ENCODE data around the gene KCNIP1.

Gene KCNIP1

DNA sequence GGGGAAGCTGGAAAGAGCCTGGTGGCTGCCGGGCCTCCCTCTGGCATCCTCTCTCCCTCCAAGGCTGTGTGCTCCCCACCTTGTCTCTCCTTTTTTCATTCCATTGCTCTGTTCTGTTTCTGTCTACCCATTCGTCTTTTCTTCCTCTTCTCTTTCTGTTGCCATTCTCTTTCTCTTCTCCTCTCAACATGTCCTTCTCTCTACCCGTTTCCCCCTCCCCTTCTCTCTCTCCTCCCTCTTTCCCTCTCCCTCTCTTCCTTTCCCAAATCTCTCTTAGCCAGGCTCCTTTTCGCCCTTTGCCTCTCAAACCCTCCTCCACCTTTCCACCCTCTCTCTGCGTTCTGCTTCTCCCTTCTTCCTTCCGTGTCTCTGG is 19.4 kb upstream of the KCNIP1 start:
- Histone ChIP-seq H3K9ac (ENCODE audit: low read depth, low read length) (no peak overlapping the region), H3K9me3 (ENCODE audit: insufficient read depth, low read depth, low read length) (no peaks in the 10 kb centered on the region), H3K27me3 (ENCODE audit: insufficient read depth, low read length) (no peaks in the 10 kb centered on the region), H3K4me1 (ENCODE audit: insufficient read depth, low read length) (no peaks in the 10 kb centered on the region), H3K4me3 (ENCODE audit: low read length) (no peak overlapping the region), H3K36me3 (ENCODE audit: insufficient read depth, low read length) (no peaks in the 10 kb centered on the region), H3K27ac (ENCODE audit: low read depth, low read length) (no peak overlapping the region)
- WGBS = 79% methylated on average over 6 of the region's 6 CpGs

- WGBS = 95% methylated on average over 12 of the region's 12 CpGs
- Histone ChIP-seq H3K9me3 (ENCODE audit: insufficient read depth, low read depth, low read length) (no peaks in the 10 kb centered on the region), H3K27ac (ENCODE audit: low read depth, low read length) (no peak overlapping the region), H3K4me1 (ENCODE audit: insufficient read depth, low read length) (no peaks in the 10 kb centered on the region), H3K9ac (ENCODE audit: low read depth, low read length) (no peak overlapping the region), H3K36me3 (ENCODE audit: insufficient read depth, low read length) (no peaks in the 10 kb centered on the region), H3K4me3 (ENCODE audit: low read length) (no peak overlapping the region), H3K27me3 (ENCODE audit: insufficient read depth, low read length) (no peaks in the 10 kb centered on the region)
Observed at GRCh38 chr5:170484847-170485615, 18.8 kb upstream of the KCNIP1 start.

GRCh38 chr5:170485616-170485911 is 18.3 kb upstream of the KCNIP1 start:
- Histone ChIP-seq H3K9ac (ENCODE audit: low read depth, low read length) (no peak overlapping the region), H3K4me1 (ENCODE audit: insufficient read depth, low read length) (no peaks in the 10 kb centered on the region; the same call in 1 of the 2 replicates), H3K9me3 (ENCODE audit: insufficient read depth, low read depth, low read length) (no peaks in the 10 kb centered on the region), H3K27ac (ENCODE audit: low read depth, low read length) (no peak overlapping the region), H3K27me3 (ENCODE audit: insufficient read depth, low read length) (no peaks in the 10 kb centered on the region), H3K36me3 (ENCODE audit: insufficient read depth, low read length) (no peaks in the 10 kb centered on the region), H3K4me3 (ENCODE audit: low read length) (no peak overlapping the region)

- no peaks in the 10 kb centered on the region for H3K27me3 ChIP-seq (ENCODE audit: insufficient read depth, low read length)
- H3K4me1 ChIP-seq (ENCODE audit: insufficient read depth, low read length) = no peaks in the 10 kb centered on the region; the same call in 1 of the 2 replicates
- 92% methylated on average over 3 of the region's 3 CpGs for WGBS
- no peak overlapping the region for H3K27ac ChIP-seq (ENCODE audit: low read depth, low read length)
- no peak overlapping the region for H3K4me3 ChIP-seq (ENCODE audit: low read length)
- no peaks in the 10 kb centered on the region for H3K9me3 ChIP-seq (ENCODE audit: insufficient read depth, low read depth, low read length)
- H3K9ac ChIP-seq (ENCODE audit: low read depth, low read length) = no peak overlapping the region
- H3K36me3 ChIP-seq (ENCODE audit: insufficient read depth, low read length) = no peaks in the 10 kb centered on the region
Observed at GRCh38 chr5:170486371-170486770, 17.4 kb upstream of the KCNIP1 start.

- no peaks in the 10 kb centered on the region for H3K9me3 ChIP-seq (ENCODE audit: insufficient read depth, low read depth, low read length)
- H3K27me3 ChIP-seq (ENCODE audit: insufficient read depth, low read length) = no peaks in the 10 kb centered on the region
- no peak overlapping the region for H3K4me3 ChIP-seq (ENCODE audit: low read length)
- 91% methylated on average over 9 of the region's 9 CpGs for WGBS
- no peaks in the 10 kb centered on the region; the same call in 1 of the 2 replicates for H3K4me1 ChIP-seq (ENCODE audit: insufficient read depth, low read length)
- H3K9ac ChIP-seq (ENCODE audit: low read depth, low read length) = no peak overlapping the region
- no peaks in the 10 kb centered on the region for H3K36me3 ChIP-seq (ENCODE audit: insufficient read depth, low read length)
- H3K27ac ChIP-seq (ENCODE audit: low read depth, low read length) = no peak overlapping the region
Observed at GRCh38 chr5:170488570-170488969, 15.2 kb upstream of the KCNIP1 start.

DNA sequence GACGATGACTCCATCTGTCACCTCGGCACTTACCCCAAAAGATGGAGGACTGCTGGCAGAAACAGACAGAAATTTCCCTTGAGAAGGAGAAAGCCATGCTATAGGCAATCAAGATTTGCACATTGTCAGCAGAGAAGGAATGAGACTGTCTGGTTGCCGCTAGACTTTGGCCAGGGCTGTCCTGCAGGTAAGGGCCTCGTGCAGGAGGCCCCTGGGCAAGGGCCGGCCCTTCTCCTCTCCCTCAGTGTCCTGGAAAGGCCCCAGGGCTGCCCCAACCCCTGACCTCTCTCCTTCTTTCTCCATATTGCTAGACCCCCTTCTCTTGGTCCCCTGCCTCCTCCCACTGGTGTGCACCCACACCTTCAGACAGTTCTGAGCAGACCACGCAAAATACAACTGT is 14.6 kb upstream of the KCNIP1 start:
- Histone ChIP-seq H3K36me3 (ENCODE audit: insufficient read depth, low read length) (no peaks in the 10 kb centered on the region), H3K4me1 (ENCODE audit: insufficient read depth, low read length) (no peaks in the 10 kb centered on the region; the same call in 1 of the 2 replicates), H3K4me3 (ENCODE audit: low read length) (no peak overlapping the region), H3K27ac (ENCODE audit: low read depth, low read length) (no peak overlapping the region), H3K27me3 (ENCODE audit: insufficient read depth, low read length) (no peaks in the 10 kb centered on the region), H3K9ac (ENCODE audit: low read depth, low read length) (no peak overlapping the region), H3K9me3 (ENCODE audit: insufficient read depth, low read depth, low read length) (no peaks in the 10 kb centered on the region)
- 94% methylated on average over 6 of the region's 6 CpGs for WGBS

DNA sequence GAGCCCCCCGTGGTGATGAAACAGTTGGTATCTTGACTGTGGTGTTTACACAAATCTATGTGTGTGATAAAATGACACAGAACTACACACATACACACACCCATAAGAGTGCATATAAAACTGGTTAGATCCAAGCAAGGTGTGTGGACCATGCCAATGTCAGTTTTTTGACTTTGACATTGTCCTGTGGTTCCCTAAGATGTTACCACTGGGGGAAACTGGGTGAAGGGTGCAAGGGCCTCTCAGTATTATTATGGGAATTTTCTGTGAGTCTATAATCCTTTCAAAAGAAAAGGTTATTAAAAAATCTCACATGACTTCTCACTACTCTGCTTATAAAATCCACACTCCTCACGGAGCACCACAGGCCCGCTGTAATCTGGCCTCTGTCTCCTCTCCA is 13.4 kb upstream of the KCNIP1 start:
- Histone ChIP-seq H3K4me3 (ENCODE audit: low read length) (no peak overlapping the region), H3K27me3 (ENCODE audit: insufficient read depth, low read length) (no peaks in the 10 kb centered on the region), H3K9ac (ENCODE audit: low read depth, low read length) (no peak overlapping the region), H3K27ac (ENCODE audit: low read depth, low read length) (no peak overlapping the region), H3K4me1 (ENCODE audit: insufficient read depth, low read length) (no peaks in the 10 kb centered on the region; the same call in 1 of the 2 replicates), H3K9me3 (ENCODE audit: insufficient read depth, low read depth, low read length) (no peaks in the 10 kb centered on the region), H3K36me3 (ENCODE audit: insufficient read depth, low read length) (no peaks in the 10 kb centered on the region)
- WGBS = 85% methylated on average over 2 of the region's 3 CpGs

DNA sequence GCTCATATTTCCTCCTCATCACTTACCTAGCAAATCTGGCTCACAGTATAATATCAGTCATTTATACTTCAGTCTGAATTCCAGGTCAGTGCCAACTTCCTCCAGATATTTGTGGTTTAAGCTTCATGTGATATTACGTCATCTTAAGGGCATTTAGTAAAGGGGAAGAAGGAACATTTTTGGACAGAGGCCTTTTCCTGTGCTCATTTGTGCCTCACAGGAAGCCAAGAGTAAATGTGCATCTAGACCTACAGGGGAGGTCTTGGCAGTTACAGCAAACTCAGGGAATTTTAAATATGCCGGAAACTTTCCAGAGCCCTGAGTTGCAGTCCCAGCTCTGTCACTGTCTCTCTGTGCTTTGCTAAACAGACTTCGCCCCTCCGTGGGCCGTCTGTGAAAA is 12.3 kb upstream of the KCNIP1 start:
- Histone ChIP-seq H3K9me3 (ENCODE audit: insufficient read depth, low read depth, low read length) (no peaks in the 10 kb centered on the region), H3K4me3 (ENCODE audit: low read length) (no peak overlapping the region), H3K27me3 (ENCODE audit: insufficient read depth, low read length) (no peaks in the 10 kb centered on the region), H3K9ac (ENCODE audit: low read depth, low read length) (no peak overlapping the region), H3K4me1 (ENCODE audit: insufficient read depth, low read length) (no peaks in the 10 kb centered on the region; the same call in 1 of the 2 replicates), H3K36me3 (ENCODE audit: insufficient read depth, low read length) (no peaks in the 10 kb centered on the region), H3K27ac (ENCODE audit: low read depth, low read length) (no peak overlapping the region)
- WGBS = 91% methylated on average over 5 of the region's 5 CpGs

- WGBS = 92% methylated on average over 6 of the region's 7 CpGs
- Histone ChIP-seq H3K9ac (ENCODE audit: low read depth, low read length) (no peak overlapping the region), H3K4me1 (ENCODE audit: insufficient read depth, low read length) (no peaks in the 10 kb centered on the region; the same call in 1 of the 2 replicates), H3K27ac (ENCODE audit: low read depth, low read length) (no peak overlapping the region), H3K36me3 (ENCODE audit: insufficient read depth, low read length) (no peaks in the 10 kb centered on the region), H3K4me3 (ENCODE audit: low read length) (no peak overlapping the region), H3K27me3 (ENCODE audit: insufficient read depth, low read length) (0 out of 2 replicates have a peak, but pooled peaks cover 4% of the 10 kb centered on the region), H3K9me3 (ENCODE audit: insufficient read depth, low read depth, low read length) (no peaks in the 10 kb centered on the region)
Observed at GRCh38 chr5:170493028-170493820, 10.6 kb upstream of the KCNIP1 start.

GRCh38 chr5:170494041-170494440 is 9.8 kb upstream of the KCNIP1 start:
- Histone ChIP-seq H3K27me3 (ENCODE audit: insufficient read depth, low read length) (0 out of 2 replicates have a peak, but pooled peaks cover 5% of the 10 kb centered on the region), H3K4me1 (ENCODE audit: insufficient read depth, low read length) (no peaks in the 10 kb centered on the region; the same call in 1 of the 2 replicates), H3K36me3 (ENCODE audit: insufficient read depth, low read length) (no peaks in the 10 kb centered on the region), H3K9ac (ENCODE audit: low read depth, low read length) (no peak overlapping the region), H3K9me3 (ENCODE audit: insufficient read depth, low read depth, low read length) (no peaks in the 10 kb centered on the region), H3K27ac (ENCODE audit: low read depth, low read length) (no peak overlapping the region), H3K4me3 (ENCODE audit: low read length) (no peak overlapping the region)
- 90% methylated on average over 2 of the region's 2 CpGs for WGBS

GRCh38 chr5:170495825-170496661 is 7.8 kb upstream of the KCNIP1 start:
- no peak overlapping the region for H3K4me3 ChIP-seq (ENCODE audit: low read length)
- 78% methylated on average over 10 of the region's 10 CpGs for WGBS
- no peaks in the 10 kb centered on the region for H3K4me1 ChIP-seq (ENCODE audit: insufficient read depth, low read length)
- H3K27me3 ChIP-seq (ENCODE audit: insufficient read depth, low read length) = 0 out of 2 replicates have a peak, but pooled peaks cover 5% of the 10 kb centered on the region
- H3K36me3 ChIP-seq (ENCODE audit: insufficient read depth, low read length) = no peaks in the 10 kb centered on the region
- no peak overlapping the region for H3K27ac ChIP-seq (ENCODE audit: low read depth, low read length)
- H3K9me3 ChIP-seq (ENCODE audit: insufficient read depth, low read depth, low read length) = no peaks in the 10 kb centered on the region
- no peak overlapping the region for H3K9ac ChIP-seq (ENCODE audit: low read depth, low read length)
